Chondrocyte (in vitro differentiated cells): ENCODE results near the gene KLF7. TPM values are rescaled to one million over a fixed set of nuclear protein-coding genes. Genes with fewer than 3 reads are reported as not detected.

Experiments used
- DNase-seq: peaks from one replicate; pipeline ENCODE4 v3.0.0; 2021; ENCODE audit warnings: mixed read lengths, low spot score
- H3K27ac Mint-ChIP-seq: one replicate; pipeline ENCODE4 v1.8.0; 2021; ENCODE audit warnings: mild to moderate bottlenecking, moderate library complexity, mixed read lengths; ENCODE audit not compliant: unreplicated experiment
- H3K27me3 Mint-ChIP-seq: 2 replicates; pipeline ENCODE4 v1.8.0; 2021; ENCODE audit warnings: low read depth, mixed read lengths
- H3K36me3 Mint-ChIP-seq: 2 replicates; pipeline ENCODE4 v1.8.0; 2021; ENCODE audit warnings: low read depth, mixed read lengths
- H3K4me1 Mint-ChIP-seq: 2 replicates; pipeline ENCODE4 v1.8.0; 2021; ENCODE audit warnings: low read depth, mild to moderate bottlenecking, mixed read lengths
- H3K4me3 Mint-ChIP-seq: one replicate; pipeline ENCODE4 v1.8.0; 2021; ENCODE audit warnings: mild to moderate bottlenecking, moderate library complexity, mixed read lengths; ENCODE audit not compliant: unreplicated experiment
- H3K9me3 Mint-ChIP-seq: 2 replicates; pipeline ENCODE4 v1.8.0; 2021; ENCODE audit warnings: low read depth, mixed read lengths
- CTCF ChIP-seq: fragments of 200-600 bp; sonication (generic); IDR thresholded peaks from 2 replicates; pipeline ENCODE4 v1.5.0; 2021; ENCODE audit warnings: antibody characterized with exemption, mild to moderate bottlenecking, moderate library complexity
- total RNA-seq: library from RNA; stranded (reverse); gene quantifications from 3 replicates; pipeline ENCODE4 v1.2.1, GENCODE V29; 2021

KLF7 gene
- total RNA-seq, 1 donor from 2014 or later, result 38.5 TPM

GRCh38 chr2:207188626-207189419 lies 23.1 kb upstream of the KLF7 start:
- Mint-ChIP-seq H3K4me3 (no peak overlapping the region), H3K27me3 (no peaks in the 10 kb centered on the region), H3K27ac (no peak overlapping the region), H3K4me1 (peaks cover 21% of the 10 kb centered on the region), H3K9me3 (peaks cover 12% of the 10 kb centered on the region), H3K36me3 (no peaks in the 10 kb centered on the region)
- no peak for DNase-seq
- no peak for TF ChIP-seq CTCF

- H3K4me3 Mint-ChIP-seq, result no peak overlapping the region
- no peak for TF ChIP-seq CTCF
- no peaks in the 10 kb centered on the region for H3K27me3 Mint-ChIP-seq
- peaks cover 12% of the 10 kb centered on the region for H3K9me3 Mint-ChIP-seq
- no peaks in the 10 kb centered on the region for H3K36me3 Mint-ChIP-seq
- H3K4me1 Mint-ChIP-seq, result peaks cover 54% of the 10 kb centered on the region
- DNase-seq, result no peak
- H3K27ac Mint-ChIP-seq, result no peak overlapping the region
Observed at GRCh38 chr2:207185372-207185771, 19.6 kb upstream of the KLF7 start.

DNA sequence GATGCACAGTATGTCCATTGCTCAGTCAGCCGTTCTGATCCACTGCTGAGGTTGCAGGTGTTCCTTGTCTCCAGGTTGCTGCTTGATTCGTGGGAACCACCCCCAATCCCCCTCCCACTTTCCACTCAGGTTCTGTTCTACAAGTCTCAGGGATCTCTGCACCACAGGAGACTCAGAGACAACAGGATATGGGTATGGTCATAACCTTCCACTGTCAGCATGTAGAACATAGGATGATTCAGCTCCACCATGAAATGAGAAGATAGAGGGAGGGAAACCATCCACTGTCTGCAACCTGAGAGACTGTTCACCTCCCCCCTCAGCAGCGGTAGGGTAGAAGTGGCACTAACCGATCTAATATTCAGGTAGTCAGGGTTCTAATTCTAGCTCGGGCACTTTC lies 19.0 kb upstream of the KLF7 start:
- Mint-ChIP-seq H3K4me3 (no peak overlapping the region), H3K9me3 (peaks cover 12% of the 10 kb centered on the region), H3K36me3 (no peaks in the 10 kb centered on the region), H3K27me3 (no peaks in the 10 kb centered on the region), H3K4me1 (peaks cover 60% of the 10 kb centered on the region), H3K27ac (no peak overlapping the region)
- no peak for DNase-seq
- TF ChIP-seq CTCF, result no peak

DNA sequence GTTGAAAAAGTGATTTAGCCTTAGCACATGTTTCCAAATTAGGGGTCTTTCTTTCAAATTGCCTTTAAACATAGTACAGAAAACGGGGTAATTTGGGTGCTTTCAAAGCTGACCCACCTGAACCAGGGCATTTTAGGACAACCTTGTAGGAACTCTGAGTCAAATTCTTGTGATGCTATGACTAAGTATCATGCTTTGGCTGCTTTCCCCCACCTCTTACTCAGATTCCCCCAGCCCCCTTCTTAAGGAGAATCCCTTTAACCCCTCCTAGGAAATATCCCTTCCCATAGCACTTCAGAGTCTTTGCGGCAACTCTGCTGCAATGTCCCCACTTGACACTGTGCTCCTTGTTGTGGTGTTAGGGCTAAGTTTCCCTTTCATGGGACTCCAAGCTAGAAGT lies 18.6 kb upstream of the KLF7 start:
- no peak for TF ChIP-seq CTCF
- Mint-ChIP-seq H3K9me3 (peaks cover 12% of the 10 kb centered on the region), H3K27me3 (no peaks in the 10 kb centered on the region), H3K27ac (no peak overlapping the region), H3K36me3 (no peaks in the 10 kb centered on the region), H3K4me1 (peaks cover 60% of the 10 kb centered on the region), H3K4me3 (no peak overlapping the region)
- no peak for DNase-seq

DNA sequence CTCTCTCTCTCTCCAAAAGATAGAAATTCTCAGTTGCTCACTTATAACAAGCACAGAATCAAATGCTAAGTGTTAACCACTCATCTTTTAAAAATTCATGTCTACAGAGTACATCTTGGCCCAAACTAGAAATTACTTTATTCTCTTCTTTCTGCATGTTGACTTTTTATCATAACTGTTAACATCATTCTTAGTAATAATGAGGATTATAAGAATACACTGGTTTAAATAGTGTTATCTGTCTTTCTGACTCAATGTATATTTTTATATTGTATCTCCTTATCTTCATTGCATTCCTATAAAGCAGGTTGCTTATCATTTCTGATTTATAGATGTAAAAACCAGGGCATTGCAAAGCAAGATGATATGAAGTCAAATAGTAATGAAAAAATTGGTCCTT lies 17.8 kb upstream of the KLF7 start:
- peak overlapping the region; percentile 82 for H3K27ac Mint-ChIP-seq
- TF ChIP-seq CTCF, result no peak
- H3K36me3 Mint-ChIP-seq, result no peaks in the 10 kb centered on the region
- H3K9me3 Mint-ChIP-seq, result peaks cover 12% of the 10 kb centered on the region
- no peak for DNase-seq
- H3K4me1 Mint-ChIP-seq, result peaks cover 53% of the 10 kb centered on the region
- H3K4me3 Mint-ChIP-seq, result no peak overlapping the region
- no peaks in the 10 kb centered on the region for H3K27me3 Mint-ChIP-seq
